ENCODE measurements around the gene FANCI. TPM values are rescaled to one million over a fixed set of nuclear protein-coding genes. Genes with fewer than 3 reads are reported as not detected.

FANCI gene
- total and polyA plus RNA-seq, 4 donors = 3.2 to 11.9 (median 6.3) TPM

- DNase-seq = no peak
- Histone ChIP-seq H3K27me3 (ENCODE audit: control insufficient read depth in 3 of 3, insufficient read depth in 3 of 3, low read length in 2 of 3) (no peaks in the 10 kb centered on the region), H3K4me1 (ENCODE audit: control insufficient read depth in 5 of 5, insufficient read depth in 5 of 5, low read length in 5 of 5) (no peaks in the 10 kb centered on the region), H3K9ac (ENCODE audit: insufficient read depth in 1 of 2, low read length in 2 of 2) (no peak overlapping the region), H3K9me3 (ENCODE audit: control insufficient read depth in 4 of 4, insufficient read depth in 3 of 4, low read length in 3 of 4) (no peaks in the 10 kb centered on the region), H3K36me3 (ENCODE audit: control insufficient read depth in 4 of 4, insufficient read depth in 4 of 4, low read length in 4 of 4) (peaks cover 40 to 86% (median 65%) of the 10 kb centered on the region in 4 donors), H3K27ac (ENCODE audit: low read depth in 1 of 2, low read length in 1 of 2) (no peak overlapping the region), H3K4me3 (no peak overlapping the region)
- 81 to 82% methylated on average over 17 of the region's 17 CpGs for WGBS, 2 donors
- TF ChIP-seq CTCF (IDR thresholded peaks at IDR 0.05; ENCODE audit: control extremely low read depth, extremely low read depth) = no peak
- no peak for ATAC-seq (ENCODE audit: insufficient read depth, low FRiP score)
Observed at GRCh38 chr15:89321521-89322410, 78.0 kb downstream of the FANCI start.

GRCh38 chr15:89322822-89323221, 79.0 kb downstream of the FANCI start:
- ATAC-seq (ENCODE audit: insufficient read depth, low FRiP score) (no peak), DNase-seq (no peak)
- Histone ChIP-seq H3K4me1 (ENCODE audit: control insufficient read depth in 5 of 5, insufficient read depth in 5 of 5, low read length in 5 of 5) (no peaks in the 10 kb centered on the region), H3K27me3 (ENCODE audit: control insufficient read depth in 3 of 3, insufficient read depth in 3 of 3, low read length in 2 of 3) (no peaks in the 10 kb centered on the region), H3K9me3 (ENCODE audit: control insufficient read depth in 4 of 4, insufficient read depth in 3 of 4, low read length in 3 of 4) (no peaks in the 10 kb centered on the region), H3K27ac (ENCODE audit: low read depth in 1 of 2, low read length in 1 of 2) (no peak overlapping the region), H3K9ac (ENCODE audit: insufficient read depth in 1 of 2, low read length in 2 of 2) (no peak overlapping the region), H3K4me3 (no peak overlapping the region), H3K36me3 (ENCODE audit: control insufficient read depth in 4 of 4, insufficient read depth in 4 of 4, low read length in 4 of 4) (peaks cover 34 to 88% (median 66%) of the 10 kb centered on the region in 4 donors)
- WGBS, 2 donors = 93 to 94% methylated on average over 15 of the region's 15 CpGs
- no peak for TF ChIP-seq CTCF (IDR thresholded peaks at IDR 0.05; ENCODE audit: control extremely low read depth, extremely low read depth)

- Histone ChIP-seq H3K9me3 (ENCODE audit: control insufficient read depth in 4 of 4, insufficient read depth in 3 of 4, low read length in 3 of 4) (no peaks in the 10 kb centered on the region), H3K4me1 (ENCODE audit: control insufficient read depth in 5 of 5, insufficient read depth in 5 of 5, low read length in 5 of 5) (no peaks in the 10 kb centered on the region), H3K27me3 (ENCODE audit: control insufficient read depth in 3 of 3, insufficient read depth in 3 of 3, low read length in 2 of 3) (no peaks in the 10 kb centered on the region), H3K4me3 (no peak overlapping the region), H3K36me3 (ENCODE audit: control insufficient read depth in 4 of 4, insufficient read depth in 4 of 4, low read length in 4 of 4) (peaks cover 35 to 91% (median 70%) of the 10 kb centered on the region in 4 donors), H3K9ac (ENCODE audit: insufficient read depth in 1 of 2, low read length in 2 of 2) (no peak overlapping the region), H3K27ac (ENCODE audit: low read depth in 1 of 2, low read length in 1 of 2) (no peak overlapping the region)
- DNase-seq (no peak), ATAC-seq (ENCODE audit: insufficient read depth, low FRiP score) (no peak)
- WGBS, 2 donors = 77 to 83% methylated on average over 6 of the region's 6 CpGs
- TF ChIP-seq CTCF (IDR thresholded peaks at IDR 0.05; ENCODE audit: control extremely low read depth, extremely low read depth) = no peak
Observed at GRCh38 chr15:89323825-89324224, 80.0 kb downstream of the FANCI start.

All from lung (tissue), 12 donors.